HT1080 (cell line): ENCODE results near the gene GDF9. TPM values are rescaled to one million over a fixed set of nuclear protein-coding genes. Genes with fewer than 3 reads are reported as not detected.

ENCODE experiments used
- DNase-seq: peaks from one replicate; pipeline ENCODE4 v3.0.0-alpha.2; 2015; ENCODE audit warnings: low read depth
- polyA plus RNA-seq, 2 experiments: library from polyadenylated mRNA; depleted of rRNA; stranded (reverse); fragments of >200 nt; gene quantifications; 2 replicates each; pipeline ENCODE4 v1.2.3, GENCODE V29; 2015
- total RNA-seq: library from RNA; depleted of rRNA; stranded (reverse); fragments of >200 nt; shearing (Covaris generic); gene quantifications from 2 replicates; pipeline ENCODE4 v1.2.3, GENCODE V29; 2014; rRNA removed

The GDF9 gene, protein sequence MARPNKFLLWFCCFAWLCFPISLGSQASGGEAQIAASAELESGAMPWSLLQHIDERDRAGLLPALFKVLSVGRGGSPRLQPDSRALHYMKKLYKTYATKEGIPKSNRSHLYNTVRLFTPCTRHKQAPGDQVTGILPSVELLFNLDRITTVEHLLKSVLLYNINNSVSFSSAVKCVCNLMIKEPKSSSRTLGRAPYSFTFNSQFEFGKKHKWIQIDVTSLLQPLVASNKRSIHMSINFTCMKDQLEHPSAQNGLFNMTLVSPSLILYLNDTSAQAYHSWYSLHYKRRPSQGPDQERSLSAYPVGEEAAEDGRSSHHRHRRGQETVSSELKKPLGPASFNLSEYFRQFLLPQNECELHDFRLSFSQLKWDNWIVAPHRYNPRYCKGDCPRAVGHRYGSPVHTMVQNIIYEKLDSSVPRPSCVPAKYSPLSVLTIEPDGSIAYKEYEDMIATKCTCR
- total RNA-seq: 0.21 TPM in 1 of 2 replicates, not detected in the other
- polyA plus RNA-seq (2015; cell fraction: cytosol; rRNA removed): 0.29 and 0.34 TPM in 2 replicates
- 0.67 and 0.91 TPM in 2 replicates for polyA plus RNA-seq (2015; cell fraction: nucleus; rRNA removed)

DNA sequence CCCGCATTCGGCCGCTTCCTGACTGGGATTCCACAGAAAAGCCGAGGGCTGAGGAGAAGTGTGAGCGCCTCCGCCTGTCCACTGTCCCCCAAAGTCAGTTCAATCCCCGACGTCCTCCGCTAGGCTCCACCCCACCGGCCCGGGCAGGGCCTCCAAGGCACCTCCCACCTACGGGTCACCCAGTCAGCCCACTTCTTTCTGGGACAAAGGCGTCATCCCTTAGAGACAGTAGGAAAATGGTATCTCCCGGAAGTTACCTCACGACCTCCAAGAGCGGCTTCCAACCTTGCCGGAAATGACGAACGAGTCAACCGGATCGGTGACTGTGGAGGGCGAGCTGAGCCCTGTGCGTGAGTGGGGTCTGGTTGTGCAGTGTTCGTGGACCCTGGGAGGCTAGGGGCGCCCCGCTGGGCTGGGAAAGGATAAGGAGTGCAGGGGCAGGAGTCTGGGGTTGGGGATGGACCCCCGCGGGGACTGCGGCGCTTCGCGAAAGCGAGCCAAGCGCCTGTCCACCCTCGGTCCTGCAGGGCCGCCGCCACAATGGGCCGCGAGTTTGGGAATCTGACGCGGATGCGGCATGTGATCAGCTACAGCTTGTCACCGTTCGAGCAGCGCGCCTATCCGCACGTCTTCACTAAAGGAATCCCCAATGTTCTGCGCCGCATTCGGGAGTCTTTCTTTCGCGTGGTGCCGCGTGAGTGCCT lies at the start of gene GDF9, which contains the start of gene UQCRQ:
Gene GDF9, minus strand, starts transcription at position 128 of the 704 bp plus-strand sequence. CDS start 1,936 bp downstream, outside the sequence.
Gene UQCRQ, plus strand, starts transcription at position 301 of the 704 bp plus-strand sequence. Its CDS starts 240 bp downstream, at position 541.
- peak; percentile 98 for DNase-seq

DNA sequence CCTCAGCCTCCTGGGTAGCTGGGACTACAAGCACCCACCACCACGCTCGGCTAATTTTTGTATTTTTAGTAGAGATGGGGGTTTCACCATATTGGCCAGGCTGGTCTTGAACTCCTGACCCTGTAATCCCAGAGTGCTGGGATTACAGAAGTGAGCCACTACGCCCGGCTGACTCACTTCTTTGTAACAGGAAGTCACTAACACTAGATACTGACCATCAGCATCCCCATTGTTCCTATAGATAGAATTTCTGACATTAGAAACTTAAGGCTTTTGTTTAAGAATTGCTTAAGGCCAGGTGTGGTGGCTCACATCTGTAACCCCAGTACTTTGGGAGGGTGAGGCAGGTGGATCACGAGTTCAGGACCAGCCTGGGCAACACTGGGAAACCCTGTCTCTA lies 49.4 kb upstream of the GDF9 start:
- peak; percentile 64 for DNase-seq

DNA sequence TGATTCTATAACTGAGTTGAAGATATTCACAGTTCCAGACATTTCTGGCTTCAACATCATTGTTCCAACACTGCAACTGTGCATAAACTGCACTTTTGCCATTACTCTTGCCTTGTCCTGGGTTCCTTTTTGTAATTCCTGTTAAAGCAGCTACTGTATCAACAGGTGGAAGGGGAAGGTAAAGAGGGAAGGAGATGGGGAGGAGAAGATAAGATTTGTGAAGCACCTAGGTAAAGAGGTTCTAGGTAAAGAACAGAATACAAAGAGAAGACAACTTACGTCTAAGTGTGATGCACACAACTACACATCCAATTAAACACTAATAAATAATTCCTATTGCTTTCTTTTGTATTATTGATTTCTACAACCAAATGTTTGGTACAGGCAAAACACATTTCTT lies 43.4 kb upstream of the GDF9 start:
- no peak for DNase-seq

DNA sequence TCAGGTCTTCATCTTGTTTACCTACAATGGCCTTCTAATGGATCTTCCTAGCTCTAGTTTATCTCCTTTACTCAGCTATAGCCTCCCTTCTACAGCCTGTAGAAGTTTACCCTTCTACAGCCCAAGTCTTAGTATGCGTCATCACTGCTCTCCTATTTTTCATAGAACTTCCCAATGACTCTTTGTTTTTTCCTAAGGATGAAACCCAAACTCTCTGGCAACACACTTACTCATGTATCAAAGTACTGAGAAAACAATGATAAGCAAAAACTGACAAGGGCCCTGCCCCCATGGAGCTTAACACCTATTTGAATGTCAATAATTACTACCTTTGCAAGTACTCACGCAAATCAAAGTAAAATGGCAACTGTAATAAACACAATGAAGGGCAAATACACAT lies 40.9 kb upstream of the GDF9 start:
- DNase-seq: peak; percentile 9

DNA sequence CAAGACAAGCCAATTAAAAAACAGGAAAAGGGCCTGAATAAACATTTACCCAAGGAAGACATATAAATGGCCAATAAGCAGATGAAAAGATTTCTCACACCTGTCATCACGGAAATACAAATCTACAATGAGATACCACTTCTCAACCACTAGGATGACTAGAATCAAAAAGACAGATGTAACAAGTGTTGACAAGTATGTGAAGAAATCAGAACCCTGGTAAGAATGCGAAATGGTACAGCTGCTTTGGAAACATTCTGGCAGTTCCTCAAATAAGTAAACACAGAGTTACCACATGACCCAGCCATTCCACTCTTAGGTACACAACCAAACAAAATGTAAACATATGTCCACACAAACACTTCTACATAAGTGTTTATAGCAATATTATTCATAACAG lies 39.7 kb upstream of the GDF9 start:
- DNase-seq: no peak

DNA sequence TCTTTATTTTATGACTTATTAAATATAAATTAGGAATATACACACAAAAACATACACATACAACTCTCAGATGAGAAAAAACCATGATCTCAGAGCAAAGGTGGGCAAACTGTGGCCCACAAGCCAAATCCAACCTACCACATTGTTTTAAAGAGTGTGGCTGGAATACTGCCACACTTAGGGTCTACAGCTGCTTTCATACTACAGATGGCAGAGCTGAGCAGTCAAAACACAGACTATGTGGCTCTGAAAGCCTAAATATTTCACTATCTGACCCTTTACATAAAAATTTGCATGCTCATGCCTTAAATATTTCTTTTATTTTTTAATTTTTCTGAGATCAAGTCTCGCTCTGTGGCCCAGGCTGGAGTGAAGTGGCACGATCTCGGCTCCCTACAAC lies 35.5 kb upstream of the GDF9 start:
- no peak for DNase-seq

DNA sequence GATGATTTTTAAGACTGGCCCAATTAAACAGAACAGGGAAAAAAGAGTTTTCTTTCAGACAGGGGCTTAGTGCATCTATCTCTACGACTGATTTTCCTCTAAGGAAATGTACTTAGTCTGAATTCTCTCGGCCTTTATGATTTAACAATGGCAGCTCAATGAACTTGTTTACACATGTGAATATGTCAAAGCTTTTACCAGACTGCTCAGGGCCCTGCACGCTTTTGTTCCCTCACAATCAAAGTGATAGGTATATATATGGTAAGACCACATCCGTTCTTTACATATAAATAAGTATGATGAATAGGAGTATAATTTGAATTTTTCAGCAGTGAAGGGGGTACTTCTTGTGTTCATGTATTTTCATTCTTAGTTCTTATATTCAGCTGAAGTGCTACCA lies 34.8 kb upstream of the GDF9 start:
- no peak for DNase-seq

DNA sequence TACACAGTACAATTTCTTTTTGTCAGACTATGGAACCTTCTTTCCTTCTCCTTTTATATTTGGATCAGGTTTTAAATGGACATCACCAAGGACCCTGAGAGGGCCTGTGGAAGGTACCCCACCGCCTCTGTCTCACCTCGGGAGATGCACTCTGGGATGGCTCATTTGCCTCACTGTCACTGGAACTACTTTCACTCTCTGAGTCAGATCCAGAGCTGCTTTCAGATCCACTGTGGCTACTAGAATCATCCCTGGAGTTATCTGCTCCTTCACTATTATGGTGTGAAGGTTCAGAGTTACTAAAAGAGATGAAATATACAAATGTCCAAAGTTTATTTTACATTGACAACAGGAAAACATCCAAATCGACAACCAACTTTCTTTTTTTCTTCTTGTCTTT lies 31.8 kb upstream of the GDF9 start:
- DNase-seq: no peak

DNA sequence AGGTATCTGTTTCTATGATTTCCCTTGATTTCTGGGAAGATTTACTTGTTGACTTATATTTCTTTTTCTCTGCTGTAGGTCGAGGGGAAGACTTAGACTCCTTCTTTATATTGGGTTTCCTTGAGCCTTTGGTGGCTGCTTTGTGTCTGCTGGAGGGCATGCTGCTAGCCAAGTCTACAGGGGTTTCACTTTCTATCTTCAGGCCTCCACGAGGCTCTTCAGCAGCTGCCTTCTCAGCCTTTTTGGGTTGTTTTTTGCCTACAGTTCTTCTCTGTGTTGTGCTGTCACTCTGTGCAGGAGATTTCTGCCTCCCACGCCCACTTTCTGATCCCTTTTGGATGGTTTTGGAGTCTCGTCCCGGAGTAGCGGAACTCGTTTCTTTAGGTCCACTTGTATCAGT lies 30.4 kb upstream of the GDF9 start:
- no peak for DNase-seq

DNA sequence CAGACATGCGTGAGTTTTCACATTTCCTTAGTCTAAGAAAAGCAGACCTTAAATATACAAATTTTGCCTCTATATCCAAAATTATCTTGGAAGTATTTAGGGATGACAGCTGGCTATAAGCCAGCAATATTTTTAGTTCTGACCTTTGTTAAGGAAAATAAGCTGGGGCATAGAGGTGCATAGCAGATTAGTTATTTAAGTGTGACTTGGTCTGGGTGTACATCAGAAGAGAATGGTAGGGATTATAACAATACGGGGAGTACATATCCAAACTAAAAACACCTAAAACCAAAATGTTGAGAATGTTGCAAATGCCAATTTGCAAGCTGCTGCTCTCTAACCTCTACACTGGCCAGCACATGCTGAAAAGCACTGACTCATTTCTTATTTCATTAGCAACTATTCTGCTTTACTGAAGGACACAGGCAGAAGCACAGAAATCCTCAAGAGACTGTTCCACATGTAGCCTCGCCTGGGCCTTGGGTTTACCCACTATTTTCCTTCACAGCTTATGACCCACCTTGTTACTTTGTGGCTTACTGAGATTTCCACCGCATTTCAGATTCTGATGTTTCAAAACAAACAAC lies 29.5 kb upstream of the GDF9 start:
- DNase-seq: no peak

DNA sequence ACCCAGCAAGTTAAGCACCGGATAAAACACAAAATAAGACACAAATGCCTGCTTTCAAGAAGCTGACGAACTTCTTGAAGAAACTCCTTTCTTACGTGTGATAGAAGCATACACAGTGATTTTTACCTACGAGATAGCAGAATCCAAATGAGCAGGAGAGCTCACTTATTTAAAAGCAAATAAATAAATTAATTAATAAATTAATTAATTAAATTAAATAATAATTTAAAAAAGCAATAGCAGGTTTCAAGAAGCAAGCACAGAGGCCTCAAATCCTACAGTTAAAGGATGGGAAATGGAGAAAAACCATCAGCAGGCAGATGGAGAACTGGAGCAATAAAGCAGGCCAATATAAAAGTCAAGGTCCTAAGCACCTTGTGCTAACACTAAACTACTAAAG lies 24.5 kb upstream of the GDF9 start:
- no peak for DNase-seq

DNA sequence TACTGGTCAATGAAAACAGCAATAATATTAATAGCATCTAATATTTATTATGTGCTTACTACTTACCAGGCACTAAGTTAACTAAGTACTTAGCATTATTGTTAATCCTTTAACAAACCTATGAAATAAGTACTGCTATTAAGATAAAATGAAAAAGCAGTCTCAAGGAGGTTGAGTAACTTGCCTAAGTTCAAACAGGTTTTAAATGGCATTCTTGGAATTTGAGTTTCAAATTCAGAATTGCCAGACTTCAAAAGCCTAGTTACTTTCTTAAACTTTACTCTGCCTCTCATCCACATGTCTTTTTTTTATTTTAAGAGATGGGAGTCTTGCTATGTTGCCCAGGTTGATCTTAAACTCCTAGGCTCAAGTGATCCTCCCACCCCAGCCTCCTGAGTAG lies 23.2 kb upstream of the GDF9 start:
- no peak for DNase-seq

DNA sequence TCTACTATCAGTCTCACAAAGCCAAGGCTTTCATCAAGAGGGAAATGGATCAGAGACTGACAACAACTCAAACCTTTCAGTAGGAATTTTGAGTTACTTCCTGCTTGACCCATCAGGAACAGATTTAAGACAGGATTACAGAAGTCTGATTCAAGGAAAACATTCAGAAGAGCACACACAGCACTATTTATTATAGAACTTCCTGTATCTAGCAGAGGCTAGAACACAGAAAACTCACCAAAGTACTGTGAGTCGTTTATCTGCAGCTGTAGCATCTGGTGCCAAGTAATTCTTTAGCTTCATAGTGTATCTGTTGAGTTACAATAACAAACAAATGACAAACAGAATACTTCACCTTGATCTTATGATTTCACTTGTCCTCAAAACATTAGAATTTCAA lies 21.0 kb upstream of the GDF9 start:
- DNase-seq: no peak

DNA sequence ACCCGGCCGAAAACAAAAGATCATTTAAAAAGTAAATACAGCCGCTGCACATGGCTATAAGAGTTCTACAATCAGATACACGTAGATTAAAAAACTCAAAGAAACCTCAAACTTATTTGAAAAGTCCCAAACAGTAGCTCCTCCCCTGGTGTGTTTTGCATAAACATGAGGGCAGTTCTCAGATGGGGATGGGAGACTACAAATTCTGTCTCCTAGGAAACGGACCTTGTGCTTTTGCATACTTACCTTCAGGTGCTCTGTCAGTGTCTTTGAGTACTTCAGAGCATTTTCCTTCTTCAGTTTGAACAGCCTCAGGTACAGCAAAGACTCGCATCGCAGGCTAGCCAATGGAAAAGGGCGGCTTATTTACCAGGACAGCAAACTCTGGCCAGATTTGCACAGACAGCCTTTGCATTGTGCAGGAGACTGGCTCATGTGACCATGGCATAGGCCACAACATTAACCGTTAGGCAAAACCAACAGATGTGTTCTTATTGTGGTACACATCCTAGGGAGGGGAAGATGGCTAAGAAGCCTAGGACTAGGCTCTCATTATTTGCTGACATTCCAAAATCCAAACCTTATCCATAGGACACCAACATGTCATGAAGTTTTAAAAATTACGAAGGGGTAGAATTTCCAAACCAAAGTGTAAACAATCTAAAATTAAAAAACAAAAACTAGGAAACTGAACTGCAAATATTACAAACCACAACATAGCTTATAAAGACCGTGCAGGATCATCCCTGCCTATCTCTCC lies 20.0 kb upstream of the GDF9 start:
- no peak for DNase-seq

DNA sequence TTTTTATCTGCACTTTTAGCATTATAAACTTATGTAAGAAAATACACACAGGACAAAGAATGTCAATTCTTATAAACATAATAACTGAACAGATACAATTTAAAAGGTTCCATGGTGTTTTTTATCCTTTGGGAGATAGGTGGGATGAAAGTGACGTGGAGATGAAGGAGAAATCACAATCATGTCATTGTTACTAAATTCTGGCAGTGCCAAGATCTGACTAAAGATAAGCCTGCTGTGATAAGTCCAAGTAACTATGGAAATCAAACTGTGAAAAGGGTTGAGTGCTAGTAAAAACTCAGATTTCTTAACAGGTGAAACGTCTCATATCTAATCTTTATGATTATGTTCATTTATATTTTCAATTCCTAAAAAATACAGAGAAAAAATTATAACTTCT lies 18.3 kb upstream of the GDF9 start:
- DNase-seq: no peak

DNA sequence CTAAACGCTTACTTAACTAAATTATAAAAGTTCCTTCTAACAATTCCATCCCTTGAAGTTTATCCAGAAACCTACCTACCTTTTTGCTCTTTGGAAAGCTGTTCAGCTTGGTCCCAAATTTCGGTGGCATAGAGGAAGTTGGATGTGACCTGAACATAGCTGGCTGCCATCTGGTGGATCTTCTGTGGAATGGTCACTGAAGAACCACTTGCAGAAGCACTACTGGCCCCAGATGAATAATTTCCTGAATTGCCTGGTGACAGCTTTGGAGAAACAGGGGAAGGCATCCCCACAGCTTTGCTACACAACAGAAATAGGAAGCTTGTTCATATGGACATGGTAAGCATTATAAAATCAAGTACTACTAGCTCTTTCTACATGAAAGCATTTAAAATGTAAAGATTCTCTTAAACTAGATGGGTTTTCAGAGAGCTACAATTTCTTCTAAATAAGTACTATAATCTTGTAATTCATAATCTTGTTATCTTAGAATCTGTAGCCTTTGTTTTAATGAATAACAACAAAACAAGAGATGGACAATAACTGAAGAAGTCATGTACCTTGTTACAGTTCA lies 17.1 kb upstream of the GDF9 start:
- peak; percentile 69 for DNase-seq

DNA sequence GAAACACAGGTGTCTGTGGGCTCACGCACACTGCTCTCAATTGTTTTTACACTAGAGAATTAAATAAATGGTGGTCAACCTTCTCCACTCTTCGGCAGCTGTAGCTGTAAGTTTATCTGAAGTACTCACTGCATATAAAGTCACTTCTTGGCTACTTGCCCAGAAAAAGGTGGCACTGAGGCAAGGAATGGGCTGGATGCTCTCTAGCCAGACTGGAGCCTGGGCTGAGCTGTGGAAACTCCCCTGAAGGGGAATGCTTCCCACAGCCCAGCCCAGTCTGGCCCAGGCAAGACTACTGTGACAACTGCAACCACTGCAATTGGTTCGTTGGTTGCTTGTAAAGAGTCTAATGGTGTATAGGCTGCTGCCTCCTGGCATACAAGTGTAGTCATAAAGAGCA lies 11.7 kb upstream of the GDF9 start:
- DNase-seq: peak; percentile 12

DNA sequence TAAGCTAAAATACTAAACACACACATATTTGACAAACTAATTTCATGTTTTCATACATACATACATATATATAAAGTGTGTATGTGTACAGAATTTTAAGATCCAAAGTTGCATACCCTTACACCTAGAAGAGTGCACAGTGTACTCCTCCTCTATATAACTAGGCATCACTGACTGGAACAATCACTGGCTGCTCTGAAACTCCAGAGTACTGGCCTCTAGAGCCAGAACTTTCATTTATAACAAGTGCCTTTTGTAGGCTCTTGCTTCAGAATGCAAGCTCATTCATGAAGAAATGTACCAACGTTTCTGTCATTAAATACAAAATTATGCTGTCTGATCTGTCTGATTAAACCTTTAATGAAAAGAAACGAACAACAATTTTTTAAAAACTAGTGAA lies 11.2 kb upstream of the GDF9 start:
- DNase-seq: no peak

DNA sequence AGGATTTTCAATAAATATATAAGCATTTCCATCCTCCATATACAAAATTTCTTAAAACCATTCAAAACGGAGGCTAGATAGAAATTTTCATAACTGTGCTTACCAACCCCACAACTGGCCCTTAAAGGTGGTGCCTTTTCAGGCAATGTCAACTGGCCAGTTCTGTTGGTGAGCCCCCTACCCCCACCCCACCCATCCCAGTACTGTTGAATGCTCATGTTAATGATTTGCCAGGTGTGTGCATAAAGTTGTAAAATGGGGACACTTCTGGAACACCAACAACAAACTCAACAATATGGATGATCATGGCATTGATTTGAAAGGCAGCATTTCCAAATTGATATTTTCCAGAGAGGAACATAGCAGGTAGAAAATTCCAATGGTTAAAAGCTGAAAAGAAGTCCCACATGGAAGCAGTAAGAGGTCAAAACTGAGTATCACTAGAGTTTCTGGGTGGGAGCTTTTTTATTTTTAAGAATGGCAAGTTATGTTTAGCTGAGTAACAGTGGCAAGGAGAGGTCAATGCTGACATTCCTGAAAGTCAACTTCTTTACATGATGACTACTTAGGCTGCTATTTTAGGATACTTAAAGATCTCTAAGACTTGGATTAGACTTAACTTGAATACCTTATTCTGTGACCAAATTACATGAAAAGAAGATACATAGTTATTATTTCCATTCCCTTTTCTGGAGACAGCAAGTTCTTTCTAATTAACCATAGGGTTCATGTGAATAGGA lies 9.9 kb upstream of the GDF9 start:
- DNase-seq: no peak

DNA sequence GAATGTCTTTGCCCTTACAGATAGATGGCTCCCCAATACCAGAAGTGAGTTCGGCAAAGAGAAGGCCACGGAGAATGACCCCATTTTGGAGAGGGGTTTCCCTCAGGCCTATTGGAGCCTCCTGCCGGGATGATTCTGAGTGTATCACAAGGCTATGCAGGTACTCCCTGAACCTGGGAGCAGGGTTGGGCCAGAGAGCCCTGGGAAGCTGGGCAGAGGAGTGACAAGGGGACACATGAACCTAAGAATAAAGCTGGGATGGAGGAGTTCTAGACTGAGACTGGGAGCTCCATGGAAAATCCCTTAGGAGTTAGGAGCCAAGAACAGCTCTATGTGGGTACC lies 7.6 kb upstream of the GDF9 start:
- DNase-seq: no peak
